AG04449 (cell line): ENCODE results near the gene RAB25.

Experiments used
- CTCF ChIA-PET: fragments of 350-600 bp; formaldehyde crosslinking; extraction: SDS; loops from one replicate; lab custom pipeline; 2021; ENCODE audit warnings: antibody characterized with exemption; lab: Yijun Ruan, JAX
- POLR2A ChIA-PET: fragments of 400-600, 350-600 bp; formaldehyde crosslinking; extraction: SDS; loops from one replicate; lab custom pipeline; 2020; ENCODE audit warnings: antibody characterized with exemption, inconsistent platforms; lab: Yijun Ruan, JAX
- DNase-seq: peaks from one replicate; pipeline ENCODE4 v3.0.0-alpha.2; 2010; ENCODE audit warnings: low read depth, low spot score
- H3K4me3 ChIP-seq: 2 replicates; pipeline ENCODE4 v1.5.1; 2011; ENCODE audit warnings: low read depth, mild to moderate bottlenecking, control low read depth, low read length
- CTCF ChIP-seq: IDR thresholded peaks from one replicate; pipeline ENCODE4 v1.5.1; 2011; ENCODE audit warnings: mild to moderate bottlenecking, moderate library complexity, low read length, control low read depth, inconsistent platforms; ENCODE audit not compliant: insufficient read depth; ENCODE audit errors: missing control alignments

The RAB25 gene

DNA sequence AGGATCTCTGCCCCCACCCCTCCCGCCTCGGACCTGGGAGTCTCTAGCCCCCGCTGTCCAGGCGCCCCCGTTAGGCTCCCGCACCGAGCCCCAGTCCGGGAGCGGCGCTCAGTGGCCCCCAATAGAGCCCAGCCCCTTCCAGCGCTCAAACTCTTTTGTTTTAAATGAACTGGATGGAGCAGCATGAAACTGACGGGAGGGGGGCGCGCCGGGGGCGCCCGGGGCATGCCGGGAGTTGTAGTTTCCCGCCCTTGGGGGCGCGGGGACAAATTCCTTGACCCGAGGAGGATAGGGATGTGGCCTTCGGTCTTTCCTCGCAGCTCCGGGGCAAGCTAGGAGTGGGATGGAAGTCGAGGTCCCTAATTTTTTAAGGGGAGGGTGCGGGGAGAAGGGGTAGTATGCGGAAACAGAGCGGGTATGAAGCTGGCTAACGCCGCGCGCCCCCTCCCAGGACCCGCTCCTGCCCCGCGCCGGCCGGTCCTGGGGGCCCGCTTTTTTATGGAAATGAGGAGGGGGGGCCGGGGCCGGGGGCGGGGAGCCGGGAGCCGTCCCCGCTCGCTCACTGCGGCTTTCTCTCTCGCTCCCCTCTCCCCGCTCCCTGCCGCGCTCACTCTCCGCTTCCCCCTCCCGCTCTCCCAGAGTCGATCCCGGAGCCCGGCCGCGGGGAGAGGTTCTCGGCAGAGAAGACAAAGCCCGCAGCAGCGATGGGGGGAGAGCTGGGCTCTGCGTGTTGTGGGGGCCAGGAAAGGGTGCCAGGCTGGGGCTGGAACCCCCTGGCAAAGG is 21.5 kb downstream of the RAB25 start, which contains the start of gene MEX3A:
MEX3A (minus strand) TSS at position 157 of the 783 bp plus-strand sequence. CDS start 467 bp downstream, outside the sequence.
- no peak for TF ChIP-seq CTCF
- DNase-seq: no peak
- H3K4me3 ChIP-seq: peak within 1 kb of the TSS; percentile 80
- ChIA-PET CTCF (interaction anchor here (0.7 to 29.5 kb wide), 8 partner anchors 9 to 144 kb away, joined by 3 to 1837 read pairs (median 4); partner anchors contain the start of genes LMNA and SEMA4A), POLR2A (interaction anchor here (0.6 to 0.9 kb wide), 2 partner anchors 20 to 25 kb away, joined by 3 read pairs; no protein-coding TSS in a partner anchor)

DNA sequence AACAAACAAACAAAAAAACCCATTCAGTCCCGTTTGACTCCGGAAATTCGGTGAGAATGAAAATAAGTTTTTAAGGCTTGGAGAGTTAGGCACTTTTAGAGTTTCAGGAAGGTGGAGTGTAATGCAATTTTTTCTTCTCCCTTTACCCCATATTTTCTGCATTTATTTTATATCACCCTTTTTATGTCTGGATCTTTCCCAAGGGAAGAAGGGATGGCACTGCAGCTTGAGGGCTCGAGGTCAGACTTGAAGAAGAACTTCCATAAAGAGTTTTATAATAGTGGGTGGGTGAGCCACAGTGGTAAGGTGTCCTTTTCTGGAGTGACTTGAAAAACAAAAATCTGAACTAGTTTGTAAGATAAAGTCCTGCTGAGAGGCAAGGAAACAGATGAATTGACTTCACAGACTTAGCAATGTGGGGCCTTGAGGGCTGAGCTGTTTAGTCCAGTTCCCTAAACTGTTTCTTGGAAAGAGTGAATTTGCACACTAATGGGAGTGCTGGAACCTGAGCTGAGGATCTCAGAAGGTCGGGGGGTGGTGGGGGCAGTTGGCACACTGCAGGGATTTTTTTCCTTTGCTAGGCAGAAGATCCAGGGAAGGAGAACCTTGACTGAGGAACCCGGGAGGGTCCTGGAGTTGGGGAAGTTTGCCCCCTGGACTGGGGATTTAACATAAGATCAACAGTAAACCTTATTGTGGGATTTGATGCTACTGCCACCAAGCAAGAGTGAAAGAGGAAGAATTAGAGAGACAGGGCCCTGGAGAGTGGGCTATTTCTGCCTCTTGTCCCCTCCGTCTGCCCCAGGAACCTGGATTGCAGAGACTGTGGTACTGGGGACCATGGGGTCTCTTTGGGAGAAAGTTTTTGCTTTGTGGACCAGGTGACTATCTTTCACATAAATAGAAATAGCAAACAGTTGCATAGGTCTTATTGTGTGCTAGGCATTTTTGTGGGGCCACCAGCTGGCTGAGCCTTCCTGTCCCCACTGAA is 23.1 kb downstream of the RAB25 start:
- DNase-seq: no peak
- ChIA-PET CTCF (interaction anchor here (0.9 to 29.5 kb wide), 11 partner anchors 9 to 143 kb away, joined by 3 to 1837 read pairs (median 5); partner anchors contain the start of genes LMNA and SEMA4A), POLR2A (no interaction called here)
- peak overlapping the region; percentile 80 for H3K4me3 ChIP-seq
- no peak for TF ChIP-seq CTCF

DNA sequence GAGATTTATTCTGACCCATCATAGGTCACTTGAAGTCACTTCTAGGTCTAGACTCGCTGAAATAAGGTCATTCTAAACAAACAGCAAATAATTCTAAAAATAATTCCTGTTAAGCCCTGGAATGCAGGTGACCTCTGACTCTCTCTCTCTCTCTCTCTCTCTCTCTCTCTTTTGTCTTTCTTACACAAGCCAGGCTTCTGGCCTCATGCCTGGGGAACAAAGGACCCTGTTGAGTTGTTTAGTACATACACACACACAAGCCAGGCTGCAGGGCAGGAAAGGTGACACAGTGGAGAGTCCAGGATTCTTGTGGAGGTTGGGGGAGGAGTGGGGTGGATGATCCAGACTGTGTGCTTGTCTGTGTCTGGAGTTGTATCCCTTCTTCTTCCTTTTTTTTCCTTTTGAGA is 25.3 kb downstream of the RAB25 start:
- CTCF ChIA-PET: interaction anchor here (1.2 to 29.5 kb wide), 4 partner anchors 10 to 48 kb away, joined by 3 to 1837 read pairs (median 38); partner anchors contain the start of genes LMNA and SEMA4A
- H3K4me3 ChIP-seq: no peak overlapping the region
- POLR2A ChIA-PET: no interaction called here
- no peak for DNase-seq
- TF ChIP-seq CTCF: no peak

DNA sequence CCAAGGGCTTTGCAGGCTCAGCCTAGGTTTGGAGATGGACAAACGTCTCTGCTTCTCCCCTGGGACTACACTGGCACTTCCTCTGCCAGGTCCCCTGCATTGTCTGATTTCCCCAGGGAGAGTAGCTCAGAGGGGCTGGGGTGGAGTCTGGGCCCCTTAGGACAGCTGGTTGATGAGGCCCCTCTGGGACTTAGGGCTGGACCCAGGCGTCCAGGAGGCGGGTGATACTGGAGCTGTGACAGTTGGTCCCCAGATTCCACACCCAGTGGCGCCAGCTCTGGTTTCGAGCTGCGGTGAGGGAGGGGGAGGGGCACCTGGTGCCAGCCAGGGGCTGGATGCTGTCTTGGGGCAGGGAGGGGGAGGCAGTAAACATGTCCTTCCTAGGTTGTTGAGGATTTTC is 28.7 kb downstream of the RAB25 start:
- POLR2A ChIA-PET: interaction anchor here (0.6 kb wide), 2 partner anchors 113 to 135 kb away, joined by 3 read pairs; no protein-coding TSS in a partner anchor
- CTCF ChIA-PET: interaction anchor here (1.0 to 29.5 kb wide), 21 partner anchors 11 to 269 kb away, joined by 3 to 1837 read pairs (median 5); partner anchors contain the start of genes LMNA, PMF1, SEMA4A and SLC25A44
- no peak for TF ChIP-seq CTCF
- DNase-seq: no peak
- H3K4me3 ChIP-seq: no peak overlapping the region

GRCh38 chr1:156090138-156090839 is 29.3 kb downstream of the RAB25 start:
- TF ChIP-seq CTCF: no peak
- DNase-seq: no peak
- POLR2A ChIA-PET: interaction anchor here (0.6 kb wide), 1 partner anchor 135 kb away, joined by 3 read pairs; no protein-coding TSS in a partner anchor
- no peak overlapping the region for H3K4me3 ChIP-seq
- CTCF ChIA-PET: interaction anchor here (0.8 to 29.5 kb wide), 27 partner anchors 7 to 269 kb away, joined by 3 to 1837 read pairs (median 5); partner anchors contain the start of genes LMNA, PMF1, SEMA4A and SLC25A44
